AG04449 (cell line): ENCODE measurements around the gene ACACB.

ENCODE experiments used
- CTCF ChIA-PET: fragments of 350-600 bp; formaldehyde crosslinking; extraction: SDS; loops from one replicate; lab custom pipeline; 2021; ENCODE audit warnings: antibody characterized with exemption; lab: Yijun Ruan, JAX
- POLR2A ChIA-PET: fragments of 400-600, 350-600 bp; formaldehyde crosslinking; extraction: SDS; loops from one replicate; lab custom pipeline; 2020; ENCODE audit warnings: antibody characterized with exemption, inconsistent platforms; lab: Yijun Ruan, JAX
- DNase-seq: peaks from one replicate; pipeline ENCODE4 v3.0.0-alpha.2; 2010; ENCODE audit warnings: low read depth, low spot score
- H3K4me3 ChIP-seq: 2 replicates; pipeline ENCODE4 v1.5.1; 2011; ENCODE audit warnings: low read depth, mild to moderate bottlenecking, control low read depth, low read length
- CTCF ChIP-seq: IDR thresholded peaks from one replicate; pipeline ENCODE4 v1.5.1; 2011; ENCODE audit warnings: mild to moderate bottlenecking, moderate library complexity, low read length, control low read depth, inconsistent platforms; ENCODE audit not compliant: insufficient read depth; ENCODE audit errors: missing control alignments

The ACACB gene

DNA sequence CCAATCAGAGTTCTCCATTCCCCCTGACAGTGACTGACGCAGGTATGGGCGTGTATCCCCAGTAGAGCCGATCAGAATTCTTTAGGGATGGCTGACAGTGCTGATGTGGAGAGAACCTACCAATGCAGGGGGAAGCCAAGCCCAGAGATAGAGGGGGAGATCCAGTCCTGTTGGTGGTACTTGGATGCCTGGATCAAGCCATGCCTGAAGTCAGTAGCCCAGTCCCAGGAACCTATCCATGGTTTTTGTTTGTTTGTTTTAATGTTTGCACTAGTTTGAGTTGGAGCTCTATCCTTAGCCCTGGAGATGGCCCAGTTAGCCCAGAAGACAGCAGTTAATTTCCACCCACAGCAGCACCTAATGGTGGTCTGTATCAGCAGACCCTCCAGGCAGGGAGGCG is 152.5 kb downstream of the ACACB start:
- ChIA-PET CTCF (interaction anchor here (1.5 to 1.9 kb wide), 2 partner anchors 116 to 157 kb away, joined by 4 to 5 read pairs; no protein-coding TSS in a partner anchor), POLR2A (no interaction called here)
- no peak for TF ChIP-seq CTCF
- no peak for DNase-seq
- no peak overlapping the region for H3K4me3 ChIP-seq

DNA sequence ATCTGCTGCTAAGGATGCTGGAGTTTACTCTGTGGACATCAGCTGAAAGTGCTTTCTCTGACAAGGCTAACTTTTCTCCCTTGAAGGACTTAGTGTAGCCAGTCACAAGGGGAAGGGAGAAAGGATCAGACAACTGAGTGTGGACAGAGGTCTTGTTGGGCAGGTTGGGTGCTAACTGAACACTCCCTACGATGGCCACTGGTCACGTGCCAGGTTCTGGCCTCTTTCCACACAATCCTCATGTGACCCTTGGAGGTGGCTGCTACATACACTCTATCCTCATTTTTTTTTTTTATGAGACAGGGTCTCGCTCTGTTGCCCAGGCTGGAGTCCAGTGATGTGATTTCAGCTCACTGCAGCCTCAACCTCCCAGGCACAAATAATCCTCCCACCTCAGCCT is 153.0 kb downstream of the ACACB start:
- POLR2A ChIA-PET = no interaction called here
- no peak overlapping the region for H3K4me3 ChIP-seq
- CTCF ChIA-PET = interaction anchor here (1.5 to 1.9 kb wide), 2 partner anchors 116 to 157 kb away, joined by 4 to 5 read pairs; no protein-coding TSS in a partner anchor
- no peak for DNase-seq
- TF ChIP-seq CTCF = no peak

- no peak overlapping the region for H3K4me3 ChIP-seq
- DNase-seq = no peak
- ChIA-PET POLR2A (no interaction called here), CTCF (no interaction called here)
- no peak for TF ChIP-seq CTCF
Measured at GRCh38 chr12:109270494-109270893, 154.1 kb downstream of the ACACB start.

GRCh38 chr12:109271418-109271817 is 155.0 kb downstream of the ACACB start:
- TF ChIP-seq CTCF = no peak
- CTCF ChIA-PET = no interaction called here
- H3K4me3 ChIP-seq = no peak overlapping the region
- POLR2A ChIA-PET = no interaction called here
- DNase-seq = no peak

DNA sequence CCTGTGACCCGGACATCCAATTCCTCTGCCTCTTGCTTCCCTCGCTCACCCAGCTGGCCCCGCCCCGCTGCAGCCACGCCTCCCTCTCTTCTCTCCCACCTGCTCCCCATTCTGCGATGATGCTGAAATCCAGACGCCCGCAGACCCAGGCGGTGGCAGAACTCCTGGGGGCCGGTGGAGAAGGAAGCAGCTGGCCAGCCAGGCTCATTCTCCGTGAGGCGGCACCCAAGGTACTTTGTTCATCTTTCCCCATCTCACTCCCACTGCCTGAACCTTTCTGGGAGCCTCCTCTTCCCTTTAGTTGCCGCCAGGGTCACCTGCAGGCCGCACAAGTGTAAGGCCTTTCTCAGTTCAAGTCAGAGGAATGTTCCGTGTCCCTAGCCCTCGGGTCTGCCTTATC is 157.0 kb downstream of the ACACB start:
- TF ChIP-seq CTCF = no peak
- ChIA-PET POLR2A (no interaction called here), CTCF (interaction anchor here (1.1 kb wide), 1 partner anchor 111 kb away, joined by 3 read pairs; no protein-coding TSS in a partner anchor)
- H3K4me3 ChIP-seq = no peak overlapping the region
- DNase-seq = no peak

- DNase-seq = no peak
- no peak overlapping the region for H3K4me3 ChIP-seq
- ChIA-PET POLR2A (no interaction called here), CTCF (interaction anchor here (1.1 kb wide), 1 partner anchor 110 kb away, joined by 3 read pairs; no protein-coding TSS in a partner anchor)
- no peak for TF ChIP-seq CTCF
Measured at GRCh38 chr12:109274381-109274780, 158.0 kb downstream of the ACACB start.
